Thyroid gland (tissue), 4 donors: ENCODE results near the gene RSRC1. TPM values are rescaled to one million over a fixed set of nuclear protein-coding genes. Genes with fewer than 3 reads are reported as not detected.

Source experiments
- DNase-seq, 2 donors: peaks; one replicate each; pipeline ENCODE4 v3.0.0-alpha.2; 2019
- H3K27ac ChIP-seq, 3 donors: fragments of 200-600 bp; sonication (generic); 1 replicate in 2 of 3; 2 replicates in 1 of 3; pipeline ENCODE4 v1.5.1; 2016 to 2019; ENCODE audit warnings: mild to moderate bottlenecking in 1 of 3, moderate library complexity in 1 of 3
- H3K27me3 ChIP-seq: fragments of 200-600 bp; sonication (generic); one replicate; pipeline ENCODE4 v1.5.1; 2019
- H3K36me3 ChIP-seq, 2 donors: fragments of 200-600 bp; sonication (generic); one replicate each; pipeline ENCODE4 v1.5.1; 2016 to 2019
- H3K4me1 ChIP-seq, 2 donors: fragments of 200-600 bp; sonication (generic); one replicate each; pipeline ENCODE4 v1.5.1; 2017 to 2019
- H3K4me3 ChIP-seq, 3 donors: fragments of 200-600 bp; sonication (generic); replicated peaks in 1 of 3; 1 replicate in 2 of 3; 2 replicates in 1 of 3; pipeline ENCODE4 v1.5.1; 2016; ENCODE audit warnings: mild to moderate bottlenecking in 1 of 3
- H3K9me3 ChIP-seq: fragments of 200-600 bp; sonication (generic); one replicate; pipeline ENCODE4 v1.5.1; 2017
- CTCF ChIP-seq, 6 experiments: fragments of 200-600 bp in 3 of 6; fragments of 450-650 bp in 3 of 6; sonication (generic) in 3 of 6; IDR thresholded peaks; one replicate each; pipeline ENCODE4 v1.5.1; 2016 to 2019; ENCODE audit warnings: antibody characterized with exemption in 6 of 6, mild to moderate bottlenecking in 2 of 6, inconsistent platforms in 1 of 6, moderate library complexity in 1 of 6
- POLR2A ChIP-seq, 2 donors: fragments of 450-650 bp; IDR thresholded peaks; one replicate each; pipeline ENCODE4 v1.6.1; 2017; ENCODE audit warnings: antibody characterized with exemption in 2 of 2, mild to moderate bottlenecking in 2 of 2, moderate library complexity in 1 of 2
- WGBS, 2 donors: methylation state at CpG; one replicate each; pipeline ENCODE4 v1.1.5; 2017; 5-methylcytosine and 5-hydroxymethylcytosine counted together
- intact Hi-C: fragments of 100-400 bp; cut with DNase I; formaldehyde crosslinking; loops from one replicate; pipeline ENCODE4 v1.15.1; 2023
- total RNA-seq, 4 donors: library from RNA; depleted of rRNA; stranded (reverse); fragments of >200 nt; gene quantifications; one replicate each; pipeline ENCODE4 v1.2.3, GENCODE V29; 2016

The RSRC1 gene
- total RNA-seq, 4 donors from 2014 or later: 51.7 to 65.4 (median 59.9) TPM

GRCh38 chr3:158103081-158103886 is 6.6 kb upstream of the RSRC1 start:
- no peaks in the 10 kb centered on the region for H3K36me3 ChIP-seq
- no peaks in the 10 kb centered on the region for H3K9me3 ChIP-seq
- TF ChIP-seq POLR2A (IDR thresholded peaks at IDR 0.05) (no peak), CTCF (IDR thresholded peaks at IDR 0.05) (no peak)
- WGBS, 2 donors: 9 to 17% methylated on average over 39 to 40 of the region's 52 CpGs
- peaks cover 19 to 43% of the 10 kb centered on the region in 2 donors for H3K4me1 ChIP-seq
- peak overlapping the region in 1 of 3 donors; percentile 20 for H3K4me3 ChIP-seq
- H3K27ac ChIP-seq: no peak overlapping the region
- peaks cover 88% of the 10 kb centered on the region for H3K27me3 ChIP-seq
- intact Hi-C loops: no loop called here
- peak; percentile 37 to 45 for DNase-seq

- no peaks in the 10 kb centered on the region for H3K36me3 ChIP-seq
- intact Hi-C loops: no loop called here
- H3K9me3 ChIP-seq: no peaks in the 10 kb centered on the region
- 20 to 22% methylated on average over 16 to 19 of the region's 19 CpGs for WGBS, 2 donors
- no peak for TF ChIP-seq CTCF (IDR thresholded peaks at IDR 0.05)
- no peak for TF ChIP-seq POLR2A (IDR thresholded peaks at IDR 0.05)
- no peak overlapping the region for H3K4me3 ChIP-seq
- peaks cover 88% of the 10 kb centered on the region for H3K27me3 ChIP-seq
- H3K27ac ChIP-seq: no peak overlapping the region
- peaks cover 17 to 41% of the 10 kb centered on the region in 2 donors for H3K4me1 ChIP-seq
- DNase-seq: no peak
These were observed 6.0 kb upstream of the RSRC1 start for GRCh38 chr3:158103887-158104327.

- TF ChIP-seq CTCF (IDR thresholded peaks at IDR 0.05) (no peak), POLR2A (IDR thresholded peaks at IDR 0.05) (no peak)
- Histone ChIP-seq H3K4me1 (peaks cover 17 to 41% of the 10 kb centered on the region in 2 donors), H3K9me3 (no peaks in the 10 kb centered on the region), H3K27ac (no peak overlapping the region), H3K27me3 (peaks cover 85% of the 10 kb centered on the region), H3K36me3 (no peaks in the 10 kb centered on the region), H3K4me3 (no peak overlapping the region)
- 29 to 31% methylated on average over 5 of the region's 5 CpGs for WGBS, 2 donors
- no peak for DNase-seq
- intact Hi-C loops: no loop called here
These were observed 5.4 kb upstream of the RSRC1 start for GRCh38 chr3:158104431-158104921.

- Histone ChIP-seq H3K4me3 (peak overlapping the region in 1 of 3 donors; percentile 29), H3K27ac (no peak overlapping the region), H3K9me3 (no peaks in the 10 kb centered on the region), H3K36me3 (no peaks in the 10 kb centered on the region), H3K27me3 (peaks cover 78% of the 10 kb centered on the region), H3K4me1 (peaks cover 17 to 41% of the 10 kb centered on the region in 2 donors)
- intact Hi-C loops: no loop called here
- no peak for DNase-seq
- TF ChIP-seq CTCF (IDR thresholded peaks at IDR 0.05) (no peak), POLR2A (IDR thresholded peaks at IDR 0.05) (no peak)
- 6 to 8% methylated on average over 23 to 37 of the region's 39 CpGs for WGBS, 2 donors
These were observed 4.7 kb upstream of the RSRC1 start for GRCh38 chr3:158105119-158105709.
